ENCODE results near the gene MORF4L2.
"Not testable (repeated sequence)": the region's sequence is repeated elsewhere in the genome, so short reads cannot be mapped to it uniquely, and the experiment has no call there.

MORF4L2 gene

DNA sequence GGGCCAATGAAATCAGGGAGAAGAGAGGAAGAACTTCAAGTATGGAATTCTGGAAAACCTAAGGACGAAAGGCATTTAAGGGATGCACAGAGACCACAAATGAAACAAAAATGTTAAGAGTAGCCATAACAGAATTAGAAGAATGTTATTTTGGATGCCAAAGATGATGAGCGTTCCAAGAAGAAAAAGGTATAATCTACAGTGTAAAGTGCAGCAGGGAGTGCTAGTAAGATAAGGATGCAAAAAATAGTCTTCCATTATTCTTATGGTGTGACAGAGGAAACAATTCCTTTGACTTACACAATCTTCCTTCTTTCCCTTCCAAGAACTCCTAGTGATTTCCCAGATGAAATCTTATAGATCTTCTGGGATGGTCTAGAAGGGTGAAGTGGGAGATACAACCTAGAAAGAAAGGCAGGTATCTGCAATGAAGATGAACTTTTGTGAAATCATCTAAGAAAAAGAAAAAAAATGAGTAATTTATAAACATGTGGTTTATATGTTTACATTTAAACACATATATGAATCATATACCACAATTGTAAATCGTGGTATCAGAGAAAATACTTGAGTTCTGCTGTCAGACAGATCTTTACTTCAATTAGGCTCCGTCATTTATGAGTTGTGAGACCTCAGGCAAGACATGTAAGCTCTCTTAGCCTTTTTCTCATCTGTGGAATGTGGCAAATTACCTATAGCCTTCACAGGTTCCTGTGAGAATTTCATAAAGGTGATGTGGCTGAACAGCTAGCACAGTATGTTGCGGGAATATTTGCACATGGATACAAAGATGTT, 8.1 kb downstream of the MORF4L2 start:
- DNase-seq (ENCODE audit: low spot score), result no peak

DNA sequence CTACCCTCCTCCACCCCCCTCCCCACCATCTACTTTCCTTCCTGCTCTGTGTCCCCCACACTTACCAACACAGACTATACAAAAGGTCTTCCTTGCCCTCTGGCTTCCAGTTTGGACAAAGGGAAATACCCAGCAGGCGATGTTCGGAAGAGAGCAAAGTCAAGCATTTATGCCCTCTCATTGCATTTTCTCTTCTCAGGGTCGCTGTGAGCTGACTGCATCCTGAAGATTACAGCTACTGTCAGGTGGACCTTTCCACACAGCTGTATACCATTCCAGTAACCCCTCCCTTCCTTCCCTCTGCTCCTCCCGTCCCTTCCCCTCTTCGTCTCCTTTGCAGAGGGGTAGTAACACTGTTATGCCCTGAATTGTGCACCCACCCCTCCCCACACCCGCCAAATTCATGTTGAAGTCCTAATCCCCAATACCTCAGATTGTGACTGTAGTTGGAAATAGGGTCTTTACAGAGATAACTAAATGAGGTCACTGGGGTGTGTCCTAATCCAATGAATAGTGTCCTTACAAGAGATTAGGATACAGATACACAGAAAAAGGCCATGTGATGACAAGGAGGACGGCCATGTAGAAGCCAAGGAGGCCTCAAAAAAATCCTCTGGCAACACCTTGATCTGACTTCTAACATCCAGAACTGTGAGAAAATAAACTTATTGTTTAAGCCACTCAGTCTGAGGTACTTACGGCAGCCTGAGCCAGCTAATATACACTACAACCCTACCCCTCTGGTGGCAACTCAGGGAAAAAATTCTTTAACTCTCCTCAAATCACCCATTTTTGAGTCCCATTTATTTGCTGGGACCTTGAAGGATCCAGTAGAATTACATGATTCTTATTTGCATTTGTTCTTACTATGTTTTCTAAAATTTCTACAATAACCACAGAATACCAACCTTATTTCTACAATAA, 11.7 kb downstream of the MORF4L2 start:
- no peak for DNase-seq (ENCODE audit: low spot score)

DNA sequence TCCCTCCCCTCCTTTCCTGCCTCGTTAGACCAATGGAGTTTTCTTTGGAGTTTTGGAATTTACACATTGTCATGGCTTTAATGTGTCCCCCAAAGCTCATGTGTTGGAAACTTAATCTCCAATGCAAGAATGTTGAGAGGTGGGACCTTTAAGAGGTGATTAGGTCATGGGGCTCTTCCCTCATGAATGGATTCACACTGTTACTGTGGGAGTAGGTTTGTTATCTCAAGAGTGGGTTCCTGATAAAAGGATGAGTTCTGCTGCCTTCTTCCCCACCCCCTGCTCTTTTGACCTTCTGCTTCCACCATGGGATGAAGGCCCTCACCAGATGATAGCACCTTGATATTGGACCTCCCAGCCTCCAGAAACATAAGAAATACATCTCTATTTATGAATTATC, 16.8 kb downstream of the MORF4L2 start:
- no peak for DNase-seq (ENCODE audit: low spot score)

DNA sequence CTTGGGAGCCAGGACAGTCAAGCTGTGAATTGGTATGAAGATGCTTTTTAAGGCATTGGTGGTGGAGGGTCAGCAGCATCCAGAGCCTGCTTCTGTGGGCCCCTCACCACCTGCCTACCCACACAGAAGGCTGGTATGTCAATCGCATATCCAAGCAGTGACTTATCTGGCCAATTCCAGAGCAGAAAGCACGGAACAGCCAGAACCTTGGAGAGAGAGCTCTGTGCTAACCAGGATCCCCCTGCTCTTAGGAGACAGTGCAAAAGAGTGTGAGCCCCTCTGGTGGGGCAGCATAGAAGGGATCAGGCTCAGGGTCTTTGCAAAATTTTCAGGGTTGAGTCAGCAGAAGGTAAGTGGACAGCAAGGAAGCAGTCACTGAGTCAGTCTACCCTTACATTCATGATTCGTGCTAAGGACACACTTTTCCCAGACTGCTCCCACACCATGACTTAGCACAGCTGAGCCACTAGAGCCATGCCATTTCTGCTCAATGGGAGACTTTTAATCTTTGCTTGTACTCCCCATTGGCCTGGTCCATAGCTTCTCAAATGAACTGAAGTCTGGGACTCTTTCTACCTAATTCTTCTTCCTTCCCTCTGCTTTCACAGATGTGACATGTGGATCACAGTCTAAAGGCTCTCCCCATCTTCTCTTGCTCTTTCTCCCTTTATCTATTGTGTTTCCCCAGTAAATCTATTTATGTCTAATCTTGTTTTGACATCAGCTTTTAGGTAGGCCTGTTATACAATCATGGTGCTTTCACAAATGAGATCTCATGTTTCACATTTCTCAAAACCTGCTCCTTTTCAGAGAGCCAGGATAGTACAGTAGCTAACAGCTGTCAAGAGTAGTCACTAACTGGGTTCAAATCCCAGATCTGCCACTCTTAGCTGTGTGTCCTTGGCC, 20.0 kb downstream of the MORF4L2 start:
- no peak for DNase-seq (ENCODE audit: low spot score)

DNA sequence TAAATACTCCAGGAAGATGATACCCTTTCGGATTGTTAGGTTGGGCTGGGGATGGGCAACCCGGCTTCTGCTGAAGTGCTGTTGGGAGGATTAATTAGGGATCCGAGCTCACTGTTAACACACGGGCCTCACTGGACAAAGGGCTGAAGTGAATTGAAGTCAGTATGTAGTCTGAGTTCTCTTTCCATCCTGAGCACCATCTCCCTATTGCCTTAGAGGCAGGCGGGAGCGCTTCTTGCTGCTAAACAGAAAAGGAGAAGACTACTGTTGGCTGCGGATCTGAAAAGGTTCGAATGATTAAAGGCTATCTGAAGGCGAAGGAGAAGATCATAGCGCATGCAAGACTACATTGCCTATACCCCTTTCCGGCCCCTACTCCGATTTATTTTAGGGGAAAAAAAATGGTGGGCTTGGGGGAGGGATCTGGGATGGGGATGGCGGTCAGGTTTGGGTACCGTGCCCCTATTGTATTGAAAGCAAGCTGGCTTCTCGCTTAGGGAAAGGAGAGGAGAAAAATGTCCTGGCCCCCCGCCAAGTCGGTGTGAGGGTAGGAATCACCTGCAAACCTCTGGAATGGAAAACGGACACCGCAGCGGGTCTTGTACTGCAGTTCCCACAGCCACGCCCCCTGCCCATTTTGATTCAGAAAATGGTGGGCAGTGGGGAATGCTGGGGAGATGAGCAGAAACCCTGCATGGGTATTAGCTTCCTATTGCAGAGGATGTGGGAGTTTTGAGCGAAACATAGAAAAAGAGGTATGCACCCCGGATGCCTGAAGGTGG, 22.3 kb downstream of the MORF4L2 start:
- no peak for DNase-seq (ENCODE audit: low spot score)

DNA sequence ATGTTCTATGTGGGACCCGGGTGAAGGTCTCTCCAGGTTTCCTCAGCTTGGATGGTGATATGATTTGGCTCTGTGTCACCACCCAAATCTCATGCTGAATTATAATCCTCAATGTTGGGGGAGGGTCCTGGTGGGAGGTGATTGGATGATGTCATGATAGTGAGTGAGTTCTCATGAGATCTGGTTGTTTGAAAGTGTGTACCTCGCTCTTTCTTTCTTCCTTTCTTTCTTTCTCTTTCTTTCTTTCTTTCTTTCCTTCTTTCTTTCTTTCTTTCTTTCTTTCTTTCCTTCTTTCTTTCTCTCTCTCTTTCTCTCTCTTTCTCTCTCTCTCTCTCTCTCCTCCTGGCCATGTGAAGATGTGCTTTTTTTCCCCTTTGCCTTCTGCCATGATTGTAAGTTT, 27.0 kb downstream of the MORF4L2 start:
- not testable (repeated sequence) for DNase-seq (ENCODE audit: low spot score)

DNA sequence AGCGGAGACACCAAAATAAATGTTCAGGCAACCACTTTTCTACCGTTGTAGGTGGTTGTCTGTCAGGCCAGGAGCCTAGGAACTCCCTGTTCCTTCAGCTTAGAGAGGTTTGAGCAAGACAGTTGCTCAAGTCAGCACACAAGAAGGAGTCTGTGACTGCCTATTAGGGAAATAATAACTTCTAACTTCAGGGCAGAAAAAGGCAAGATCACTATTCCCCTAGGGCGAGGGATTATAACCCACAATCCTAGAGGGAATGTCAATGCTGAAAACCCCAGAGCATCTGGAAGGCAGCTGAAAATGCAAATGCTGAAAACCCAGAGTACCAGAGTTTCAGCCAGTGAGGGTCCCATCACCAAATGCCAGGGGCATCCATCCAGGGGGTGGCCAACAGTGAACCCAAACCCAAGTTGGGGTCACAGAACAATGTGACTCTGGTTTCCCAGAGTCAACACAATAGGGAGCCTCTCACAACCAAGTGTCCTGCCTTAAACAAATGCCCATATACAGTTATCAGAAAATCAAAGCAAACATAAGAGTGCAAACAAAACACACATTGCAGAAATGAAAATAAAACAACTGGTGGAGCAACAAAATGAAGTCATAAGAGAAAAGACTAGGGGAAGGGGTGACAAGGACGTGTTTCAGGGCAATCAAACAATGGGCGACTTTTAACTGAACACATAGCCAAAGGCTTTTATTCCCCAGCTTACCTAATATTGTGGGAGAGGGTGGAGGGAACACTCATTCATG, 27.6 kb downstream of the MORF4L2 start:
- no peak for DNase-seq (ENCODE audit: low spot score)

DNA sequence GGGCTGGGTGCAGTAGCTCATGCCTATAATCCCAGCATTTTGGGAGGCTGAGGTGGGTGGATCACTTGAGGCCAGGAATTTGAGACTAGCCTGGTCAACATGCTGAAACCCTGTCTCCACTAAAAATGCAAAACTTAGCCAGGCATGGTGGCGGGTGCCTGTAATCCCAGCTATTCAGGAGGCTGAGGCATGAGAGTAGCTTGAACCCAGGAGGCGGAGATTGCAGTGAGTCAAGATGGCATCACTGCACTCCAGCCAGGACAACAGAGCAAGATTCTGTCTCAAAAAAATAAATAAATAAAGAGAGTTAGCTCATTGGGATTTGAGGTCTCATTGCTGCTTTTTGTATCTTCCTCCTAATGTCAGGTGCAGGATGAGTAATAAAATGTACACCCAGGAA, 29.4 kb downstream of the MORF4L2 start:
- not testable (repeated sequence) for DNase-seq (ENCODE audit: low spot score)

DNA sequence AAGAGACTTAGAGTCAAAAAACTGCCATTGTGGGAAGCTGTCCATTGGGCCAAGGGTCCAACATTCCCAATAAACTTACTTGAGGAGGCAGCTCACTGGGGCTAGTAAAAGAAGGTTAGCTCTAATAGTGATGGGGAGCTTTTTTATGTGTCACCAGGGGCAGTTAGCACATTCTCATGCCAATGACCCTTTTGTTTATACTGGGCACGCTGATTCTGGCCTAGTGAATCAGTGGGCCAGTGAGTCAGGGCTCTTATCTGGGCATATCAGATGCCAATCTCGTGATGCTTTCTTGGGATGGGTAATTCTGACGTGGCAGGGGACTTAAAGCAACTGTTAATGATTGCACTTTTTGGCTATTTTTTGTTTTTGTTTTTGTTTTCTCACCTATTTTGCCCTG, 29.9 kb downstream of the MORF4L2 start:
- no peak for DNase-seq (ENCODE audit: low spot score)

DNA sequence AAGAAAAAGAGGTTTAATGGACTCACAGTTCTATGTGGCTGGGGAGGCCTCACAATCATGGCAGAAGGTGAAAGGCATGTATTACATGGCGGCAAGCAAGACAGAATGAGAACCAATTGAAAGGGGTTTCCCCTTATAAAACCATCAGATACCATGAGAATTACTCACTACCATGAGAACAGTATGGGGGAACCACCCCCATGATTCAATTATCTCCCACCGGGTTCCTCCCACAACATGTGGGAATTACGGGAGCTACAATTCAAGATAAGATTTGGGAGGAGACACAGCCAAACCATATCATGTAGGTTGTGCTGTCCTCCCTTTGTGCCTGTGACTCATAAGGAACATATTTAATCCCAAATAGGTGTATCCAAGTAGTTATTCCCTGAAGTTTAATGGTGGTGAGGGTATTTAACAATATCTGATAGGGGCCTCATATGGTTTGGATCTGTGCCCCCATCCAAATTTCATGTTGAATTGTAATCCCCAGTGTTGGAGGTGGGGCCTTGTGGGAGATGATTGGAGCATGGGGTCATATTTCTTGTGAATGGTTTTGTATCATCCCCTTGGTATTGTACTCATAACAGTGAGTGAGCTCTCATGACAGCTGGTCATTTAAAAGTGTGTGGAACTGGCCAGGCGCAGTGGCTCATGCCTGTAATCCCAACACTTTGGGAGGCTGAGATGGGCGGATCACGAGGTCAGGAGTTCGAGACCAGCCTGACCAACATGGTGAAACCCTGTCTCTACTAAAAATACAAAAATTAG, 31.1 kb downstream of the MORF4L2 start:
- not testable (repeated sequence) for DNase-seq (ENCODE audit: low spot score)

DNA sequence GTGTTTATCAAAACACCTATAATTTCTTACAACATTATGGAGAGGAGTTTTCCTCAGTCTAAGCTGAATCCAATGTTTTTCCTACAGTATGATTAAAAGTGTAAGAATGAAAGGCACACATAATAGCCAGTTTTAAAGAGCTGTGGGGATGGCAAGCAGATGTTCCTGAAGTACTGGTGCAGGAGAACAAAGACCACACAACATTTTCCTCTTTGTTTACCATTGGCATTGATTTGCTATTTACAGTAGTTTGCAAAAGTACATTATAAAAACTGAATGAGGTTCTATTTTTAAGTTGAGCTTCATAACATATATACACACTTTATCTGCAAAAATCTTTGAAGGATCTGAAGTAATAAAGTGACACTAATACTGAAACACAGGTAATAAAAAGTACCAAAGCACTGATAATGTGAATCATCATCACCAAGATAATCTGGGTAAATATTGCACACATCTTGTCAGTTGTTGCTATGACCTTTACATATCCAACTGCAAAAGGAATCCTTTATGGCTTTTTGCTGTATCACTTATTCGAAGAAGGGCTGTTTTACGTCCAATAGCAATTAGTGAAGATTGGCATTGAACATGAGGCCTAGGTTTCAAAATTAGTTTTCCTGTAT, 35.2 kb downstream of the MORF4L2 start:
- DNase-seq (ENCODE audit: low spot score), result no peak

DNA sequence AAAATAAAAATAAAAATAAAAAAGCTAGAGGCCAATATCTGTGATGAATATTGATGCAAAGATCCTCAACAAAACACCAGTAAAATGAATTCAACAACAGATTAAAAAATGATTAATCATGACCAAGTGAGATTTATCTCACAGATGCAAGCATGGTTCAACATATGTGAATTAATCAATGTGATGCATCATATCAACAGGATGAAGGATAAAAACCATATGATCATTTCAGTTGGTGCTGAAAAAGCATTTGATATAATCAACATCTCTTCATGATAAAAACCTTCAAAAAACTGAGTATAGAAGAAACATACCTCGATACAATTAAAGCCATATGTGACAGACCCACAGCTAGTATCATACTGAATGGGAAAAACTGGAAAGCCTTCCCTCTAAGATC, 38.9 kb downstream of the MORF4L2 start:
- no peak for DNase-seq (ENCODE audit: low spot score)

DNA sequence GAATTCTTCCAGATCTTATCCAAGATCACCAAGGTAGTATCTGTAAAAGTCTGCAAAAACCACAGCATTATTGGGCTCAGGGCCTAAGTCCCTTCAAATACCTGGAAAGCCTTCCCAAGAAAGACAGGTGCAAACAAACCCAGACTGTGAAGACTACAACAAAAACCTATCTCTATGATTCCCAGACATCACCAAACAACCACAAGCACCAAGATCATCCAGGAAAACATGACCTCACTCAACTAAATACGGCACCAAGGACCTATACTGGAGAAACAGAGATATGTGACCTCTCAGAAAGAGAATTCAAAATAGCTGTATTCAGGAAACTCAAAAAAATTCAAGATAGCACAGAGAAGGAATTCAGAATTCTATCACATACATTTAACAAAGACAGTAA, 42.4 kb downstream of the MORF4L2 start:
- no peak for DNase-seq (ENCODE audit: low spot score)

DNA sequence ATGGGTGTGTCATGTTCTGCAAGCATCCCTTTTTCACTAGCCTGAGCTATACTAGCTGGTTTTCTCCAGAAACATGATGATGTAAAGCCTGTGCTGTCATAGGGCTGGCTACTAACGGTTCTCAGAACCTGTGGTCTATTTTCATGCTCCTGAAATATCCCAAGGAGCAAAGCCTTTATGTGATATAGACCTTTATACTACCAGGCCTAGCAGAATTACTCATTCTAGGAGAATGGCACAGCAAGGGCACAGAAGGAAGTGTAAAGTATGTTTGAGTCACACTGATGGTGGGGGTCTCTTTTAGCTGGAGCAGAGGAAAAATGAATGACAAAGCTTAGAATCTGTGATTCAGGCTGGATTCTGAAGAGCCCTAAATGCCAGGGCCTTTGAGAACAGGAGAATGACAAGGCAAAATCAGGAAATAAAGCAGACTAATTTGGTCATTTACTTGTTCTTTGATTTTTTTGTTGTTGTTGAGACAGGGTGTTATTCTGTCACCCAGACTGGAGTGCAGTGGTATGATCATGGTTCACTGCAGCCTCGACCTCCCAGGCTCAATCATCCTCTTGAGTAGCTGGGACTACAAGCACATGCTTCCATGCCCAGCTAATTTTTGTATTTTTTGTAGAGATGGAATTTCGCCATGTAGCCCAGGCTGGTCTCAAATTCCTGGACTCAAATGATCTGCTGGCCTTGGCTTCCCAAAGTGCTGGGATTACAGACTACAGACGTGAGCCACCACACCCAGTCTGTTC, 45.9 kb downstream of the MORF4L2 start:
- no peak for DNase-seq (ENCODE audit: low spot score)

DNA sequence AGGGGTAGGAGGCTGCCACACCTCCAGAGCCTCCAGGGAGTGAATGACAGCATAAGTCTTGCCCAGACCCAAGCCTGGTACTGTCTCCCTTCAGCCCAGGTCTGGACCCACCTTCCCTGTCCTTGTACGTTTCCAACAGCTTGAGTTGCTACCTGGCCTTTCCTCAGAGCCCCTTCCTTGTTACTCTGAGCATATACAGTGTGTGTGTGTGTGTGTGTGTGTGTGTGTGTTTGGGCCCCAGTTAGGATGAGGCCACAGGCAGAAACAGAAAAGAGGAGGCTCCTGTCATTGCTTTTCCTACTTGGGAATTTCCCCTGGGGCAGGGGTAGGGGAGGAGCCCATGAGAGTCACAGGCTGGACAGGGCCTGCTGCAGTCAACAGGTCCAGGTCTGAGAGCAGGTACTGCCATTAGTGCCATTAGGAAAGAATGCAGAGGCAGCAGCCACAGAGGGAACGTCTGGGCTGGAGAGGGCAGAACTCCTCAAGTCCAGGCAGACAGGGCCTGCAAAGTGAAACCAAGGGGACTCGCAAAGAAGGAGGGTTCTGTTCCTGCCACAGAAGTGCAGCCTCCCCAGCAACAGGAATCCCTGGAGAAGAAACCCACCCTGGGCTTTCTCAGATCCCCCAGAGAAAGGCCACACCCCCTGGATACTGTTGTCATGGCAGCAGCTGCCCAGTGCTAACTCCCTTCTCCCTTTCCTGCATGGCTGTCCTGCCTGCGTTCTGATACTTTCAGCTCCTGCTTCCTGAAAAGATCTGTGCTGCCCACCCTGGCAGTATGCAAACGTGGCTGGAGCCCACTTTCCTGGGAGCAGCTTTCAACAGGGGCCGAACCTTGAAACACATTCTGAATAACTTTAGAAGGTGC, 47.8 kb downstream of the MORF4L2 start:
- not testable (repeated sequence) for DNase-seq (ENCODE audit: low spot score)

DNA sequence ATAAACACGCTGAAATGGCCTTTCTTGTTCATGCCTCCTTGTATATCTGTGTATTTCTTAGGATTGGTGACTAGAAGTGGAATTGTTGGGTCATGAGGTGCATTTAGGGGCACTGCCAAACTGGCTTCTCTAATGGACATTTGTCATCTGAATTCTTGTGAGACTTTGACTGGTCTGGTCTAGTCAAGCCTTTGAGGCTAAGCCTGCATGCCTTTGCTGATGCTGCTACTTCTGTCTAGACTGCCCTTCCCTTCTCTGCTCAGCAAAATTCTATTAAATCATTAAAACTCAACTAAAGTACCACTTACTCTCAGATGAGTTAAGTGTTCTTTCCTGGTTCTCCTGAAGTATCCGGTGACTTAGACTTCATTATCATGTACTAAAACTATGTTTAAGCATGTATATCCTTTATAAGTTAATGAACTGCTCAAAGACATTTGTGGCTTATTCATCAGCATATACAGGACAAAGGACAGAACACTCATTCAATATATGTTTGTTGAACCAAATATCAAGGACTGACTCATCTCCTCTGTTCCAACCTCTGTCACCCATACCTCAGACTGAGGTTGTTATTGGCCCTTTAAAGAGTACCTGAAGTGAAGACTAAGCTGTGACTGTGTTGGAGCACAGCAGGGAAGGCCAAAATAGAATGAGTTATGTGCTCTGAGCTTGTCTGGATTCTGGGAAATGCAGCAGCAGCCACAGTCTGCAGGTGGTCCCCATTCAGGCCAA, 48.7 kb downstream of the MORF4L2 start:
- DNase-seq (ENCODE audit: low spot score), result no peak

DNA sequence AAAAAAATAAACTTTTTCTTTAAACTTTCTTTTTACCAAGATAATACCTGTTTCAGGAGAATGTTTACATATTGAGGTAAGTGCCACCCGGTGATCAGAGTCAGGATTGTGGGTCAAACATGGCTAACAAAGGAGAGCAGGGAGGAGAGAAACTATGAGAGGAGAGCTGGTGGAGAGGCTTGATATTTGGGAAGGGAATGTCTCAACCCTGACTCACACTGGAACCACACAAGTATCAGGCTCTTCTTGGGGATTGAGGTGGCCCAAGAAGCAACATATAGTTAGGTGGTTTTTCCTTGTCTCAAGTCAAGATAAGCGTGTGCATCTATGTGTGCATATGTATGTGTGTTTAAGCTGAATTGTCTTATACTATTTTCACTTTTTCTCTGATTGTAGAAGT, 51.1 kb downstream of the MORF4L2 start:
- DNase-seq (ENCODE audit: low spot score), result no peak

Data from CD4-positive, alpha-beta T cell treated with Interleukin-6 at 100 ng/mL for 8 hours (primary cell).